NCI-H226 (cell line): Measurements from ENCODE around the gene OBSCN.
"Not testable (repeated sequence)": the region's sequence is repeated elsewhere in the genome, so short reads cannot be mapped to it uniquely, and the experiment has no call there.

Experiments used
- DNase-seq: peaks from one replicate; pipeline ENCODE4 v3.0.0-alpha.2; 2015

Gene OBSCN

DNA sequence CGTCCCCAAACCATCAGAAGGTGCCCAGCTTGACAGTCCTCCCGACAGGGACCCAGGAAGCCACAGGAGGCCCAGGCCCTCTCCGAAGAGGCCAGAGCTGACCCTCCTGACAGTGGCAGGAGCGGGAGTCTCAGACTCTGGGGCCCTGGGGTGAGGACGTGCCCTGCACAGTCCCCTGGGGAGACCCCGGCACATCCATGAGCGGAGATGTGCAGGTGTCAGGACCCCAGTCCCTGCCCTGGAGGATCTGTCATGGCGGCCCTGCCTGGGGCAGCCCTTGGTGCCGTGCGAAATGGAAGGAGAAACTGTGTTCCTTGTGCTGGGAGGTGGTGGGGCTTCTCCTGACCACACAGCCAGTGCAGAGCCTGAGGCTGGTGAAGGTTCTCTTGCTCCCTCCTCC, 55.8 kb downstream of the OBSCN start:
- DNase-seq: no peak

DNA sequence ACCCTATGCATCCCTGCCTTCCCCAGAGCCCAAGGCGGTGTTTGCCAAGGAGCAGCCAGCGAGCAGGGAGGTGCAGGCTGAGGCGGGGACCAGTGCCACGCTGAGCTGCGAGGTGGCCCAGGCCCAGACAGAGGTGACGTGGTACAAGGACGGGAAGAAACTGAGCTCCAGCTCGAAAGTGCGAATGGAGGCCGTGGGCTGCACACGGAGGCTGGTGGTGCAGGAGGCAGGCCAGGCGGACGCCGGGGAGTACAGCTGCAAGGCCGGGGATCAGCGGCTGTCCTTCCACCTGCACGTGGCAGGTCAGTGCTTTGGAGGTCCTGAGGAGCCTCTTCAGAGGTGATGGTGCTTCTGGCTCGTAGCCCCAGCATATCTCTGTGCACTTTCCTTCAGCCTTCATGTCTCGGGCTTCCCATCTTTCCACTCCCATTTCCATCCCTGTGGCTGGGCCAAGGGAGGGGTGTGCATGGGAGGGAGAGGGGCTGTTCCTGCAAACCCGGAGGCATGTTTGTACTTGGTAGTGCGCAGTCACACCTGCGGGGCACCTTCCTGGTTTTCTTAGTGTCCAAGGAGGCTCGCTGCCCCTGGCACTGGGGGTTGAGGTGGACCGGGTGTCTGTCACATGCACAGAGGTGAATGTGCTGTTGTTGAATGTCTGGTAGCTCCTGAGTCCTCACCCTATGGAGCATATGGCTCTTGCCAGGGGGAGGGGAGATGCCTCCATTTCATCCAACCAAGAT, 56.4 kb downstream of the OBSCN start:
- no peak for DNase-seq

DNA sequence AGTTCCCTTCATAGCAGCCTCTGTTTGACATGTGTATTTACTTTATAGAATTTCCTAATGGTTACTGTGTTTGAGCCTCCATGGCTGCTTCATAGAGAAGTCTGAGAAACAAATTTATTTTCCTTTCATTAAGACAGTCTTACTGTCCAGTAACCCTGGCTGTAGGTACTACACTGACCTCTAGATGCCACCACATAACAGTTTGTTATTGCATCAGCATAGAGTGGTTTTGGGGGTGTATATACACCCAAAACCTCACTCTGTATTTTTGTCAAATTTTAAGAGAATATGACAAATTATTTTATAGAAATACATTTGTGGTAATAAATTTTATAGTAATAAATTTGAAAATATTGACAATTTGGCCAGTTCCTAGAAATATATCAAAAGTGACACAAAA, 57.3 kb downstream of the OBSCN start:
- DNase-seq: no peak

DNA sequence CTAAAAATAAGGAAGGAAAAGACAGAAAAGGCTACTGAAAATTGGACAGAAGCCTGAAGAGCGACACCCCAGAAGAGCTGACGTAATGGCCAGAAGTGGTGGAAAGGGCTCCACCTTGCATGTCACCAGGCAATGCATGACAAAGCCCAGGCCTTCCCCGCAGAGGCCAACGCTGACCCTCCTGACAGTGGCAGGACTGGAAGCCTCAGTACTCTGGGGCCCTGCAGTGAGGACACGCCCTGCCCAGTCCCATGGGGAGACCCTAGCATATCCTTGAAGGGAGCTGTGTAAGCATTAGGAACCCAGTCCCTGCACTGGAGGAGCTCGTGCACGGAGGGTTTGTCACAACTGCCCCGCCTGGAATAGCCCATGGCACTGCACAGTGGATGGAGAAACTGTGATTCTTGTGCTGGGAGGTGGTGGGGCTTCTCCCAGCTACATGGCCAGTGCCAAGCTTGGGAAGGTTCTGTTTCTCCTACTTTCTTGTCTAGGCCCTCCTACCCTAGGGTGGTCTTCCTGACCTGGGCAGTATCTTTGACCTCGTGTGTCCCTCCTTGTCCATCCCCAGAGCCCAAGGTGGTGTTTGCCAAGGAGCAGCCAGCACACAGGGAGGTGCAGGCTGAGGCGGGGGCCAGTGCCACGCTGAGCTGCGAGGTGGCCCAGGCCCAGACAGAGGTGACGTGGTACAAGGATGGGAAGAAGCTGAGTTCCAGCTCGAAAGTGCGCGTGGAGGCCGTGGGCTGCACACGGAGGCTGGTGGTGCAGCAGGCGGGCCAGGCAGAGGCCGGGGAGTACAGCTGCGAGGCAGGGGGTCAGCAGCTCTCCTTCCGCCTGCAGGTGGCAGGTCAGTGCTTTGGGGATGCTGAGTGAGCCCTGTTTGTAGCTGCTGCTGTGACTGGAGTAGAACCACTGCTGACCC, 60.4 kb downstream of the OBSCN start:
- DNase-seq: no peak

DNA sequence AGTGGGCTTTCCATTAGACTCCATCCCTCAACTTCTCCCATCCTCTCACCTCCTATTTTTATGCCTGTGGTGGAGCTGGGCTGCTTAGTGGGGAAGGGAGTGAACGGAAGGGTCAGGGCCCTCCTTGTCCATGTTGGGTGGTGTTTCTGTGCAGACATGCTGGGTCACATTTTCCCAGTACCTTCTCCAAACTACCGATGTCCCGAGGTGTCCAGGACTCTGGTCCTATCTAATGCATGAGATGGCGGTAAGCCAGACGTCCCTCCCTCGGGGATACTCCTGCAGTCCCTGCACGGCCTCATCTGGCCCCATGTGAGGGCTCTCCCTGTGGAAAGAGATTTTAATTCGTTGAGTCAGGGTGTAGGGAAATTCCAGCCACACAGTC, 61.0 kb downstream of the OBSCN start:
- DNase-seq: no peak

DNA sequence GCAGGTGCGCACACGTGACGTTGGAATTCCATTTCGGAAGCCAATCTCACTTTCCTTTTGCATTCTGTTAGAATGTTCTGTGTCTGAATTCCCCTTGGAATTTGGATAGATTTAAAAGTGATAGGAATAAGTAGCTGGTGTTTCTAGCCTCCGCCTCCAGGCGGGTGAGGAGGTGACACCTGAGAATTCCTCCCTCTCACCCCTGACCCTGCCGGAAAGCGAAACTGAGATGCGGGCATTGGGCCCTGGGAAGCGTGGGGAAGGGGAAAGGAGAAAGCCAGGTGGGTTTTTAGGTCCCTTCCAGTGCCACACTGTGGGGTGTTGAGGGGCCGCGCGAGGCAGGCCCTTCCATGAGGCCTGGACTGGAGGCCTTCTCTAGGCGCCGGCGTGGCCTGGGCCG, 61.6 kb downstream of the OBSCN start:
- DNase-seq: not testable (repeated sequence)

DNA sequence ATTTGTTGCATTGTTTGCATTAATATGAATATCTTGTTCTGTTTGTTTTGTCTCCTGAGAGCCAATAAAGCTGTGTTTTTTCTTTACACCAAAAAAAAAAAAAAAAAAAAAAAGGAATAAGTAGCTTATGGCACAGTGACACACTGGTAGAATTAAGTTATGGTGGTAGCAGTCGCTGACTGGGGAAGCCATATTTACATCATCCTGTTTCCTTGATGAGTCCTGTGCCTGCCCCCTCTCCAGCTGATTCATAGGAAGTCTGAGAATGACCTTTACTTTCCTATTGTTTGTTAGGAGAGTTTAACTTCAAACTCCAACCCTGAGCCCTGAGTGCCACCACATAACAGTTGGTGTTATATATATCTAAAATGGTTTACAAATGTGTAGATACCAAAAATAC, 62.2 kb downstream of the OBSCN start:
- DNase-seq: no peak

DNA sequence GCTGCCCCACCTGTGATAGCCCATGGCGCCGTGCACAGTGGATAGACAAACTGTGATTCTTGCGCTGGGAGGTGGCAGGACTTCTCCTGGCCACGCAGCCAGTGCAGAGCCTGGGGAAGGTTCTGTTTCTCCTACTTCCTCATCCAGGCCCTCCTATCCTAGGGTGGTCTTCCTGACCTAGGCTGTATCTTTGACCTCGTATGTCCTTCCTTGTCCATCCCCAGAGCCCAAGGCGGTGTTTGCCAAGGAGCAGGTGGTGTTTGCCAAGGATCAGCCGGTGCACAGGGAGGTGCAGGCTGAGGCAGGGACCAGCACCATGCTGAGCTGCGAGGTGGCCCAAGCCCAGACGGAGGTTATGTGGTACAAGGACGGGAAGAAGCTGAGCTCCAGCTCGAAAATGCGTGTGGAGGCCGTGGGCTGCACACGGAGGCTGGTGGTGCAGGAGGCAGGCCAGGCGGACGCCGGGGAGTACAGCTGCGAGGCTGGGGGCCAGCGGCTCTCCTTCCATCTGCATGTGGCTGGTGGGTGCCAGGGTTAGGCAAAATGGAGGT, 63.9 kb downstream of the OBSCN start:
- no peak for DNase-seq

DNA sequence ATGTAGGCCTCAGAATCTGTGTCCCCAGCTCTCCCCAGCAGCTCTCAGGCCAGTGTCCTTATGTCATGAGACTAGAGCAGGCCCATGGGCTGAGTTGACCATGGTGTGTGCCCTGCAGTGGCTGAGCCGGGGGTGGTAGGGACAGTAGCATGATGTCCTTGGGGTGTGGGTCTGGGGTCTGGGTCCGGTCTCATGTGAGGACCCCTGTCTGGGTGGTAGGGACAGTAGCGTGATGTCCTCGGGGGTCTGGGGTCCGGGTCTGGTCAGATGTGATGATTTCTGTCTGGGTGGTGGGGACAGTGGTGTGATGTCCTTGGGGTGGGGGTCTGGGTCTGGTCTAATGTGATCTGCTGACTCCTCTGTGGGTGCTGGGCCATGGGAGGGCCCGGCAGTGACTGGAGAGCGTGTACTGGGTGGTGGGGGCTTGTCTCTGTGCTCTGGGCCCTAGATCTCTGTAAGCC, 64.5 kb downstream of the OBSCN start:
- no peak for DNase-seq

DNA sequence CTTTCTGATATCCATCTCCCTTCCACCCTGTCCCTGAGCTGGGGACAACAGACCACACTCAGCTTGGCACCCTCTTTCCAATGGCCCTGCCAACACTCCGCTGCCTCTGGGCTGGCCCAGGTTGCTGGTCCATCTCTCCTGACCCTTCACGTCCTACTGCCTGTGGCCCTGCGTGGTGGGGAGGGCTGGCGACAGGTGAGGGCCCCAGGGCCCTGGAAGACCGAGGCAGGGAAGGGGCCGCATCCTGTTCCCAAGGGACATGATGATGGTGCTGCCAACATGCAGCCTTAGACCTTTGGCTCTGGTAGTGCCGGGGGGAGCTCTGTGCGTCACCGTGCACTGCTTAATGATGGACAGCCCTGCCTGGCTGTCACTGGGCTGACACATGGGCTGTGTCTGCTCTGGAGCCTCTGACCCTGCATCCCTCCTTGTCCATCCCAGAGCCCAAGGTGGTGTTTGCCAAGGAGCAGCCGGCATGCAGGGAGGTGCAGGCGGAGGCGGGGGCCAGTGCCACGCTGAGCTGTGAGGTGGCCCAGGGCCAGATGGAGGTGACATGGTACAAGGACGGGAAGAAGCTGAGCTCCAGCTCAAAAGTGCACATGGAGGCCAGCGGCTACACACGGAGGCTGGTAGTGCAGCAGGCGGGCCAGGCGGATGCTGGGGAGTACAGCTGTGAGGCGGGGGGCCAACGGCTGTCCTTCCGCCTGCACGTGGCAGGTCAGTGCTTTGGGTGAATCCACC, 65.2 kb downstream of the OBSCN start:
- DNase-seq: no peak

DNA sequence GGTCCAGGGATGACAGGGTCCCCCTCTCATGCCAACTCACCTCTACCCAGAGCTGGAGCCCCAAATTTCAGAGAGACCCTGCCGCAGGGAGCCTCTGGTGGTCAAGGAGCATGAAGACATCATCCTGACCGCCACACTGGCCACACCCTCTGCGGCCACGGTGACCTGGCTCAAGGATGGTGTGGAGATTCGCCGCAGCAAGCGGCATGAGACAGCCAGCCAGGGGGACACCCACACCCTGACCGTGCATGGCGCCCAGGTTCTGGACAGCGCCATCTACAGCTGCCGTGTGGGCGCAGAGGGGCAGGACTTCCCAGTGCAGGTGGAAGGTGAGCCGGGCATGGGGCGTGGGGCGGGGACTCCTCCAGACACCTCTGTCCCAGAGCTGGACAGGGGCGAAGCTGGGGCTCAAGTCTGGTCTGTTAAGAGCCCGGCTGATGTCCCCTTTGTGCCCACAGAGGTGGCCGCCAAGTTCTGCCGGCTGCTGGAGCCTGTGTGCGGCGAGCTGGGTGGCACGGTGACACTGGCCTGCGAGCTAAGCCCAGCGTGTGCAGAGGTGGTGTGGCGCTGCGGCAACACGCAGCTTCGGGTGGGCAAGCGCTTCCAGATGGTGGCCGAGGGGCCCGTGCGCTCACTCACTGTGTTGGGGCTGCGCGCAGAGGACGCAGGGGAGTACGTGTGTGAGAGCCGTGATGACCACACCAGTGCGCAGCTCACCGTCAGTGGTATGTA, 66.0 kb downstream of the OBSCN start:
- no peak for DNase-seq

DNA sequence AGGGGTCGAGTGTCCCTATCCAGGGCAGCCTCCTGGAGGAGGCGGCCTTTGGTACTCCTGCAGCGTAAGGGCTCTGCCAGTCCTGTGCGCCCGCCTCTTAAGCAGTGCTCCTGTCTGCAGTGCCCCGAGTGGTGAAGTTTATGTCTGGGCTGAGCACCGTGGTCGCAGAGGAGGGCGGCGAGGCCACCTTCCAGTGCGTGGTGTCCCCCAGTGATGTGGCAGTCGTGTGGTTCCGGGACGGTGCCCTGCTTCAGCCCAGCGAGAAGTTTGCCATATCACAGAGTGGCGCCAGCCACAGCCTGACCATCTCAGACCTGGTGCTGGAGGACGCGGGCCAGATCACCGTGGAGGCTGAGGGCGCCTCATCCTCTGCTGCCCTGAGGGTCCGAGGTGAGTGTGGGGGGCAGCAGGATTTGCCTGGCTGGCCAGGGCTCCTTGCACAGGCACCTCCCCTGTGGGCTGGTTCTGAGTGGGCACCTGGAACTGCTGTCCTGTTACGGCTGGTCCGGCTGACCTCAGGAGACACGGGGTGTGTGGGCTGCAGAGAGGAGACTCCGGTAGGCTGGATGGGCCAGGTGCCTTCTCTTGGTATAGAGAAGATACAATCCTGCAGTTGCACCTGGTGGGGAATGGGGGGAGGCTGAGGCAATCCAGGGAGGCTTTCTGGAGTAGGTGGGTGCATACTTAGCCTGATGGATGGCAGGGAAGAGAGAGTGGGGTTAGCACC, 66.8 kb downstream of the OBSCN start:
- no peak for DNase-seq

DNA sequence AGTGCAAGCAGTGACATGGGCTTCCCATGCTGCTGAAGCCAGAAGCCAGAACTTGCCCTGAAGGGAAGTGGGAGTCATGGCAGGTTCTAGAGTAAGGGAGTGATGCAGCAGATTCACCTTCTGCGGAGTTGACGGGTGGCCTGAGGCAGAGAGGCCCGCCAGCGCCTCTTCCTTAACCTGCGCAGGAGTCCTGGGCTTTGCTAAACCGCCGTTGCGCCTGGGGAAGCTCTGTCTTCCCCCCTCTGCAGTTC, 67.3 kb downstream of the OBSCN start:
- no peak for DNase-seq

DNA sequence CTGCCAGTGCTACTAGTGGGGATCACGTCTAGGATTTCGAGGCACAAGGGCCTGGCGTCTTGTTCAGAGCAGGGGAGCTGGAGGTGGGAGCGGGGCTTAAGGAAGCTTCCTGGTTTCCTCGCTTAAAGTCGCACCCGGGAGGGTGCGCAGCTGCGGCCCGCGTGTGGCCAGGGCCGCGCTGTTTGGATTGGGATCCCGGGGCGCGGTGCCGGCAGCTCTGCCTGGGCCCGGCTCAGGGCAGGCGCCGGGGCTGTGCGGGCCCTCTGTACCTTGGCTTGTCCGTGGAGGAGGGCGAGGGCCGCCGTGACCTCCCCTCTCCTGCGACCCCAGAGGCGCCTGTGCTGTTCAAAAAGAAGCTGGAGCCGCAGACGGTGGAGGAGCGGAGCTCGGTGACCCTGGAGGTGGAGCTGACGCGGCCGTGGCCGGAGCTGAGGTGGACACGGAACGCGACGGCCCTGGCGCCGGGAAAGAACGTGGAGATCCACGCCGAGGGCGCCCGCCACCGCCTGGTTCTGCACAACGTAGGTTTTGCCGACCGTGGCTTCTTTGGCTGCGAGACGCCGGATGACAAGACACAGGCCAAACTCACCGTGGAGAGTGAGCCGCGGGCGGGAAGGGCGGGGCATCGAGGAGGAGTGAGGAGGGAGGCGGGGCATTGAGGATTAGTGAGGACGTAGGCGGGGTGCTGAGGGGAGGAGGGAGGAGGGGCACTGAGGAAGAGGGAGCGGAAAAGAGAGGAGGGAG, 67.8 kb downstream of the OBSCN start:
- DNase-seq: no peak

DNA sequence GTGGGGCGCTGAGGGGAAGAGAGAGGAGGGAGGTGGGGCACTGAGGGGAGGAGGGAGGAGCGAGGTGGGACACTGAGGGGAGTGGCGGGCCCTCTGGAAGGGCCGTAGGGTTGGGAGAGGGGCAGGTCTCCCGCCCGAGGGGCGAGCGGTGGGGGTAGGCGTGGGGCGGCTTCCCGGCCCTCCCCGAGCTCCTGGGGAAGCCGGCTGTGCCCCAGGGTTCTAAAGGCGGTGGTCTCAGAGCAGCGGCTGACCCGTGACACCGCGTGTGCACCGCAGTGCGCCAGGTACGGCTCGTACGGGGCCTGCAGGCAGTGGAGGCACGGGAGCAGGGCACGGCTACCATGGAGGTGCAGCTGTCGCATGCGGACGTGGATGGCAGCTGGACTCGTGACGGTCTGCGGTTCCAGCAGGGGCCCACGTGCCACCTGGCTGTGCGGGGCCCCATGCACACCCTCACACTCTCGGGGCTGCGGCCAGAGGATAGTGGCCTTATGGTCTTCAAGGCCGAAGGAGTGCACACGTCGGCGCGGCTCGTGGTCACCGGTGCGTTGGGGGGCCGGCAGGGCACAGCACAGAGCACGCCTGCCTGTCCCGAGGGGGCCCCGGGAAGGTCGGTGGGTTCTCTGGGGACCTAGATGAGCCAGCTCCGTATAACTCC, 68.5 kb downstream of the OBSCN start:
- DNase-seq: no peak

DNA sequence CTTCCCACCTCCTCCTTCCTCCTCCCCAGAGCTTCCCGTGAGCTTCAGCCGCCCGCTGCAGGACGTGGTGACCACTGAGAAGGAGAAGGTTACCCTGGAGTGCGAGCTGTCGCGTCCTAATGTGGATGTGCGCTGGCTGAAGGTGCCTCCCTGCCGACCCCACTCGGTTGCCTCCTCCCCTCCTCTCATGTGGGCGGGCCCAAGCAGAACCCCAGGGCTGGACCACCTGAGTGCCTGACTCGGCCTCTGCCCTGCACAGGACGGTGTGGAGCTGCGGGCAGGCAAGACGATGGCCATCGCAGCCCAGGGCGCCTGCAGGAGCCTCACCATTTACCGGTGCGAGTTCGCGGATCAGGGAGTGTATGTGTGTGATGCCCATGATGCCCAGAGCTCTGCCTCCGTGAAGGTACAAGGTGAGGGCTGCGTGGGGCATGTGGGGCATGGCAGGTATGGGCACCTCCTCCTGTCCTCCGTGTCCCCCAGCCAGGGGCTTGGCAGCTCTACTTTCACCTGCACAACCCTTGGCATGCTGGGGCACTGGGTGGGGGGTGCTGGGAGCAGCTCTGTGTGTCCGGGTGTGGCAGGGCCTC, 69.2 kb downstream of the OBSCN start:
- DNase-seq: no peak

DNA sequence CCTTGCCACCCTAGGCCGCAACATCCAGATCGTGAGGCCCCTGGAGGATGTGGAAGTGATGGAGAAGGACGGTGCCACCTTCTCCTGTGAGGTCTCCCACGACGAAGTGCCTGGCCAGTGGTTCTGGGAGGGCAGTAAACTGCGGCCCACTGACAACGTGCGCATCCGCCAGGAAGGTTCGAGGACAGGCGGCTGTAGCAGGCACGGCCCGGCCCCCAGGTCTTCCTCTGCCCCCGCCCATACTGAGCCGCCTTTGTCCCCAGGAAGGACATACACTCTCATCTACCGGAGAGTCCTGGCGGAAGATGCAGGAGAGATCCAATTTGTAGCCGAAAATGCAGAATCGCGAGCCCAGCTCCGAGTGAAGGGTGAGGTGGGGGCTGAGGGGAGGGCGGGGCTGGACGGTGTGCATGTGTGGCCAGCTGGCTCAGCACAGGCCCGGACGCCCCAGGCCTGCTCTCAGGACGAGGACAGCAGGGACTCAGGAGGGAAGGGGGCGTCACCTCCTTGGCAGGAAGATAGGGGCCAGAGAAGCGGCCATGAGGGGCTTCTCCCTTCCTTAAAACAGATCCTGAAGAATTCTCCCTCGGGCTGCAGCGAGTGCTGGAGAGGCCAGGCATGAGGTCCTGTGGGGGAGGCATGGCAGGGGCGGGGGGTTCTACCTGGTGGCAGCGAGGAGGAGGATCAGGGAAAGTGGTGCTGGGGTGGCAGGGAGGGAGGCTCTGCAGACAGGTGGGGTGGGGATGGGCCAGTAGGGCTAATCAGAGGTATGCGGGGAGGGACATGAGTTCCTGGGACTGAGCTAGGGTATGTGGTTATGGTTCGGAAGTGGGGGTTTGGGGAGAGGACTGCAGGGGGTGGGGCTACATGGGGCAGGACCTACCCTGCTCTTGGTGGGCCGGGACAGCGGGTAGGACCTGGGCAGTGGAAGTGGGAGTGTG, 69.9 kb downstream of the OBSCN start:
- DNase-seq: no peak

DNA sequence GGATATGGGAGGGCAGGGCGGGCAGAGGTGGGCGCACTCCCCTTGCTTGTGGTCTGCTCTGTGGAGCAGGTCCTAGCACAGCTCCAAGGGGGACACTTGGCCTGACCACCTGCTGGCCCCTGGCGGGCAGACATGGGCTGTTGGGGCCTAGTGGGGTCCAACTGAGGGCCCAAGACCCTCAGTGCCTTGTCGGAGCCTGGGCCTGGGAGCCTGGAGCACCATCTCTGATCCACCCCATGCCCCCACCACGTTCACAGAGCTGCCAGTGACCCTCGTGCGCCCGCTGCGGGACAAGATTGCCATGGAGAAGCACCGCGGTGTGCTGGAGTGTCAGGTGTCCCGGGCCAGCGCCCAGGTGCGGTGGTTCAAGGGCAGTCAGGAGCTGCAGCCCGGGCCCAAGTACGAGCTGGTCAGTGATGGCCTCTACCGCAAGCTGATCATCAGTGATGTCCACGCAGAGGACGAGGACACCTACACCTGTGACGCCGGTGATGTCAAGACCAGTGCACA, 70.6 kb downstream of the OBSCN start:
- DNase-seq: no peak
